Urothelium cell line (cell line): Measurements from ENCODE around the gene MAN1B1.
"Not testable (repeated sequence)": the region's sequence is repeated elsewhere in the genome, so short reads cannot be mapped to it uniquely, and the experiment has no call there.

ENCODE experiments used
- DNase-seq: peaks from one replicate; pipeline ENCODE4 v3.0.0; 2011; ENCODE audit warnings: low spot score, mixed read lengths
- FAIRE-seq: peaks from 2 replicates; lab custom pipeline; 2011; peaks lifted over from hg19 to GRCh38; lab: Jason Lieb, UNC

MAN1B1 gene

GRCh38 chr9:137109250-137110146 is 22.7 kb downstream of the MAN1B1 start:
- DNase-seq (no peak), FAIRE-seq (no peak)

DNA sequence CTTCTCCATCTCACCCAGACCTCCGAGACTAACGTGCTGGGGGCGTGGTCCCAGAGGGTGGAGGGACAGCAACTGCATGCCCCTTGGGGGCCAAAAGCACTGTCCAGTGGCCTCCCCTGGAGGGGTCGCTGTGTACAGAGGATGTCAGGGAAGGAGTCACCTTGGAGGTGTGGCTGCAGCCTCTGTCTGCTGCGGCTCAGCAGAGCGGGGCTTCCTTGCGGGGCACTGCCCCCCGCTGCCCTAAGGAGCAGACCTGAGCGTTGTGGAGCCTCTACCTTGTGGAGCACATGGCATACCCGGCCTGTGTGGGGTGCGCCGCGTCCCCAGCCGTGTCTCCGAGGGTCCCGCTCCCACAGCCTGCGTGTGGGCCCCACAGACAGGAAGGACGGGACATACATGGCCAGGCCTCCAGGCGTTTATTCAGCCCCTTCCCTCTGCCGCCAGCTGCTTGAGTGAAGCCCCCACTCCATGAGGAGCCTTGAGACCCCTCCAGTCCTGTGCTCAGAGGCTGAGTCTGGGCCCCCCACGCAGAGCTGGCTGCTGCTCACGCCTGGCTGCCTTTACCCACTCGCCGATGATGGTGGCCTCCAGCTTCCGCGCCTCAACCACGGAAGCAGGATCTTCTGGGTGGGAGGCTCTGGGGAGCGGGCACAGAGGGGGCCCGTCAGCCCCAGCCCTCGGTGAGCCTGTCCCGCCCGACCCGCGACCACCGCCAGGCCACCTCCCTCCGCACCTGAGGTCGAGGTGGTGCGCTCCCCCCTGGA is 23.5 kb downstream of the MAN1B1 start:
- DNase-seq, result no peak
- FAIRE-seq, result no peak

DNA sequence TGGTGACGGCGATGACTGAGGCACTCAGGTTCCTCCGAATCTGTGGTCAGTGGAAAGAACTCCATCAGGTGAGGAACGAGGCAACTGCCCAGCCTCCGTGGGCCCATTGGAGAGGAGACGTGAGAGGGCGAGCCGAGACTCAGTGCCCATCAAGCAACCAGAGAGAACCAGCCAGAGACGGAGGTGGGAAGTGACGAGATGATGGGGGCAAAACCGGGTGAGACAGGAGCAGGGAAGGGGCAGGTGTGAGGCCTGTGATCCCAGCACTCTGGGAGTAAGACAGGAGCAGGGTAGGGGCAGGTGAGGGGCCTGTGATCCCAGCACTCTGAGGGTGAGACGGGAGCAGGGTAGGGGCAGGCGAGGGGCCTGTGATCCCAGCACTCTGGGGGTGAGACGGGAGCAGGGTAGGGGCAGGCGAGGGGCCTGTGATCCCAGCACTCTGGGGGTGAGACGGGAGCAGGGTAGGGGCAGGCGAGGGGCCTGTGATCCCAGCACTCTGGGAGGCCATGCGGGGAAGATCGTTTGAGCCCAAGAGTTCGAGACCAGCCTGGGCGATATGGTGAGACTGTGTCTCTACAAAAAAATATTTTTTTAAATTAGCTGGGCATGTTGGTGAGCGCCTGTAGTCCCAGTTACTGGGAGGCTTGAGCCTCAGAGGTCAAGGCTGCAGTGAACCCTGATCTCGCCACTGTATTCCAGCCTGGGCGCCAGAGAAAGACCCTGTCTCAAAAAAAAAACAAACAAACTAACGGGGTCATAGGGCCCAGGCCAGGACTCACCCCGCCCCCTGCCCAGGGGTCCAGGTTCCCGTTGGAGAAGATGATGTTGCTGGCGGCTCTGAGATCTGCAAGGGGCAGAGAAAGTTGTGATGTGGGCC is 24.4 kb downstream of the MAN1B1 start:
- DNase-seq (no peak), FAIRE-seq (no peak)

DNA sequence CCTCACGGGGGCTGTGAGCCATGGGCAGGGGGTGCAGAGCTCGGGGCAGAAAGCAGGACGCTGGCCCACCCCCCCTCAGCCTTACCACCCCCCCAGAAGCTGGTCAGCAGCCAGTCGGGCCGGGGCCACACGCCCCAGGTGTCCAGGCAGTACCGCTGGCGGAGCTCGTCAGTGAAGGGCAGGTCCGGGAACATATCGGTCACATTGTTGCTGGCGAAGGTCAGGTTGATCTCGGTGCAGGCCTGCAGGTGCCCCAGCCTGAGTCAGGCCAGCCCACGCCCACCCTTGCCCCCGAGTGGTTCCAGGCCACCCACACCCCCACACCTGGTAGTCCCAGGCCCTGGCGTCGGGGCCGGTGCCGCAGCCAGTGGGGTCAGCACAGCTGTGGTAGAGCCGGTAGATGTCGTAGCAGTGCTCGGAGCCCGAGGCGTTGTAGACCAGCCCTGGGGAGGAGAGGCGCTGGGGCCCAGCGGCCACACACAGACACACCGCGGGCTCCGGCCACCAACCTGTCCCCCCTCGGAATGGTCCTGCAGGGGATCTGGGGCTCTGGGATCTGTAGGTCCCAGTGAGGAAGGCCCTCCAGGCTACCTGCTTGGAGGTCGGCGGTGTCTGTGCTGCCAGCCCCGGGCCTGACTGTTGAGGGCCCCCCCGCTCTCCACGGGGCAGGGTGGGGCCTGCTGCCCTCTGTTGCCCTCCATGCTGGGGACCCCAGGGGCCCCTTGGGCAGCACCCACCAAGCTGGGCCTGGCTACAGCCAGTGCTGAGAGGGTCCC is 25.2 kb downstream of the MAN1B1 start:
- DNase-seq (no peak), FAIRE-seq (no peak)

- no peak for FAIRE-seq
Measured at GRCh38 chr9:137112564-137113384, 26.0 kb downstream of the MAN1B1 start.

DNA sequence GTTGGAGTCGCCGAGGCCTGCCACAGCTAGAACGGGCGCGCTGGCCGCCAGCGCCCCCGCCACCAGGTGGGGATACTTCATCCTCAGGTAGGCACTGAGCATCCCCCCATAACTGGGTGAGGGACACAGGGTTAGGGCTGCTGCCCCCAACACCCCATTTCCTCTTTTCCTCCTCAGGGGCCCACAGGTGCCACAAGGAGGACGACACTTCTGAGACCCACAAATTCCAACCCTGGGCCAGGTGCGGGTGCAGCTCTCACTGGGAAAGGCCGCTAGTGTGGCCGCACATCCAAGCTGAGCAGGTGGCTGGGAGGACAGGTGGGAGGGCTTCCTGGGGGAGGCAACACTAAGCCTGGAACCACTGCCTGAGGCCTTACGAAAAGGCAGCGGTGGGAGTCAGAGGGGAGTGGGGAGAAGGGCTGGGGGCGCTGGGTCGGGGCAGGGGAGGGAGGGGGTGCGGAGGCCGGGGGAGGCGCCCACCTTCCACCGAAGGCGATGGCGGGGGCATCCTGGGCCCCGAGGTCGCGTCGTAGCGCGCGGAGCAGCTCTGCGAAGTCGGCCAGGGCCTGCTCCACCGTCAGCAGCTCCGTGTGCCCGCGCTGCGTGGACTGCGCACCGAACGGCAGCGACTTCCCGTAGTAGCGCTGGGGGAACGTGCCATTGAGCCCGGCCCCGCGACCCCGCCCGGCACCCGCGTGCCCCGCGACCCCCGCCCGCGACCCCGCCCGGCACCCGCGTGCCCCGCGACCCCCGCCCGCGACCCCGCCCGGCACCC is 26.8 kb downstream of the MAN1B1 start:
- DNase-seq (no peak), FAIRE-seq (no peak)

More at GRCh38 chr9:137112564-137113384, 26.0 kb downstream of the MAN1B1 start:
- DNase-seq, result no peak

DNA sequence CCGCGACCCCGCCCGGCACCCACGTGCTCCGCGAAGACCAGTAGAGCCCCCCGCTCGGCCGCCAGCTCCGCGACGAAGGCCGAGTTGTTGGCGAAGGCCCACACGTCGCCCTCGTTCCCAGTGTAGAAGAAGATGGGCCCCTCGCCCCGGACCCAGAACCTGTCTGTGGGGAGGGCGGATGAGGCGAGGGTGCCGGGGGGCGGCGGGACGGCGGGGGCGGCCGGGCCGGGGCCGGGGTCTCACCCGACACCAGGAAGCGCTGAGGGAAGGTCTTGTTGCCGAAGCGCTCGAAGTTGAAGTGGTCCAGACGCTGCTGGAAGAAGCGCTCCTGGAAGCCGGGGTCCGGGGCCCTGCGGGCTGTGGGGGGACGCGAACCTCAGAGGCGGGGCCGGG is 27.4 kb downstream of the MAN1B1 start:
- FAIRE-seq (no peak), DNase-seq (no peak)

- DNase-seq, result peak; percentile 74
- no peak for FAIRE-seq
Measured at GRCh38 chr9:137114613-137115393, 28.0 kb downstream of the MAN1B1 start, which contains the start of gene DPP7. Gene DPP7 (minus strand): TSS chr9:137114733. CDS start chr9:137114713, 20 bp downstream.

- FAIRE-seq (no peak), DNase-seq (no peak)
Measured at GRCh38 chr9:137115394-137116026, 28.7 kb downstream of the MAN1B1 start.

DNA sequence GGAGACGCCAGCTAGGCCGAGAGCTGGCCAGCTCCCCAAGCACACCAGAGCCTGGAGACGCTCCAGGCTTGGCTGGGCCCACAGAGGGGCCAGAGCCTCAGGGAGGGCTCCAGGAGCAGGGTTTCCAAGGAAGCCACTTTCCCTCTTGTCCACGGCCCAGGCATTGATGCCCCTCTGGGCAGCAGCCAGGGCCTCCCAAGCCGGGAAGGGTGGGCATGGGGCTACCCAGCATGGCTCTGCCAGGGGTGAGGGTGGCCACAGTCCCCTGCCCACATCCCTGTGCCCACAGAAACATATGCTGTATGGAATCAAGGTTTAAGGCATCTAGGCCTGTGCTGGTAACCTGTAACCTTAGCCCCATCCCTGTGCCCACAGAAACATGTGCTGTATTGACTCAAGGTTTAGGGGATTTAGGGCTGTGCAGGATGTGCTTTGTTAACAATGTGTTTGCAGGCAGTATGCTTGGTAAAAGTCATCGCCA is 29.3 kb downstream of the MAN1B1 start:
- FAIRE-seq (no peak), DNase-seq (no peak)

DNA sequence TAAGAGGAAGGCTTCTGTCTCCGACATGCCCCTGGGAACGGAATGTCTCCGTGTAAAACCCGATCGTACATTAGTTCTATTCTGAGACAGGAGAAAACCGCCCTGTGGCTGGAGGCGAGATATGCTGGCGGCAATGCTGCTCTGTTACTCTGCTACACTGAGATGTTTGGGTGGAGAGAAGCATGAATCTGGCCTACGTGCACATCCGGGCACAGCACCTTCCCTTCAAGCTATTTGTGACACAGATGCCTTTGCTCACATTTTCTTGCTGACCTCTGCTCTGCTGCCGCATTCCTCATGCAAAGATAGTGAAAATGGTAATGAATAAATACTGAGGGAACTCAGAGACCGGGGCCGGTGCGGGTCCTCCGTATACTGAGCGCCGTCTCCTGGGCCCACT is 29.9 kb downstream of the MAN1B1 start:
- no peak for FAIRE-seq
- DNase-seq, result no peak

GRCh38 chr9:137117269-137117731 is 30.5 kb downstream of the MAN1B1 start:
- no peak for DNase-seq
- FAIRE-seq, result no peak

DNA sequence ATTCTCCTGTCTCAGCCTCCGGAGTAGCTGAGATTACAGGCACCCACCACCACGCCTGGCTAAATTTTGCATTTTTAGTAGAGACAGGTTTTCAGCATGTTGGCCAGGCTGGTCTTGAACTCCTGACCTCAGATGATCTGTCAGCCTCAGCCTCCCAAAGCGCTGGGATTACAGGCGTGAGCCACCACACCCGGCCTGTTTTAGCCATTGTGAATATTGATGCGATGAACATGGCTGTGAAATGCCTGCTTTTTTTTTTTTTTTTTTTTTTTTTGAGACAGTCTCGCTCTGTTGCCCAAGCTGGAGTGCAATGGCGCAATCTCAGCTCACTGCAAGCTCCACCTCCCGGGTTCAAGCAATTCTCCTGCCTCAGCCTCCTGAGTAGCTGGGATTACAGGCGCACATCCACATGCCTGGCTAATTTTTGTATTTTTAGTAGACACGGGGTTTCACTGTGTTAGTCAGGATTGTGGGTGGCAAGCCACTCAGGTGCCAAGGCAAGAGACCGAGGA is 31.4 kb downstream of the MAN1B1 start:
- FAIRE-seq, DNase-seq: not testable (repeated sequence)

- not testable (repeated sequence) for FAIRE-seq
Measured at GRCh38 chr9:137121927-137122795, 35.4 kb downstream of the MAN1B1 start.

GRCh38 chr9:137122796-137123467 is 36.1 kb downstream of the MAN1B1 start:
- DNase-seq, FAIRE-seq: not testable (repeated sequence)

More at GRCh38 chr9:137121927-137122795, 35.4 kb downstream of the MAN1B1 start:
- not testable (repeated sequence) for DNase-seq
